Lower lobe of right lung (tissue), 2 donors: ENCODE measurements around the gene SCYGR7. TPM values are rescaled to one million over a fixed set of nuclear protein-coding genes. Genes with fewer than 3 reads are reported as not detected.

Source experiments
- ATAC-seq, 2 donors: fragments of 200-7000 bp; cut with Tn5 transposase; one replicate each; pipeline ENCODE4 v1.9.1; 2020 to 2022; ENCODE audit warnings: mild to moderate bottlenecking in 2 of 2, moderate library complexity in 2 of 2
- DNase-seq: peaks from one replicate; pipeline ENCODE4 v3.0.0-alpha.2; 2020
- H3K27ac ChIP-seq: fragments of 200-600 bp; one replicate; pipeline ENCODE4 v1.8.0; 2022
- H3K27me3 ChIP-seq: fragments of 200-600 bp; one replicate; pipeline ENCODE4 v1.8.0; 2022; ENCODE audit warnings: low read depth
- H3K36me3 ChIP-seq: fragments of 200-600 bp; one replicate; pipeline ENCODE4 v1.8.0; 2022; ENCODE audit warnings: mild to moderate bottlenecking
- H3K4me1 ChIP-seq: fragments of 200-600 bp; one replicate; pipeline ENCODE4 v1.8.0; 2022
- H3K4me3 ChIP-seq: fragments of 200-600 bp; one replicate; pipeline ENCODE4 v1.8.0; 2022; ENCODE audit warnings: mild to moderate bottlenecking
- H3K9me3 ChIP-seq: fragments of 200-600 bp; one replicate; pipeline ENCODE4 v1.8.0; 2022
- intact Hi-C: fragments of 100-400 bp; cut with DNase I; formaldehyde crosslinking; loops from one replicate; pipeline ENCODE4 v1.11.0; 2022
- long read RNA-seq: library from polyadenylated mRNA; unstranded; transcript quantifications from one replicate; pipeline ENCODE4 v2.0.0, GENCODE V29; 2021
- total RNA-seq: library from RNA; stranded (reverse); fragmentation: NEBNext Ultra II Directional; extraction: Animal tissue kit (Norgen Biotek cat#: 25700); gene quantifications from one replicate; pipeline ENCODE4 v1.2.1, GENCODE V29; 2021
- TF ChIP-seq, protein P1 (sequence below): fragments of 200-600 bp; IDR thresholded peaks from one replicate; pipeline ENCODE4 v1.8.0; 2022; ENCODE audit warnings: antibody characterized with exemption, mild to moderate bottlenecking
- donor health status: DM: no; HTN: yes; CAD: no; lungs with severe emphysema.

The SCYGR7 gene, protein sequence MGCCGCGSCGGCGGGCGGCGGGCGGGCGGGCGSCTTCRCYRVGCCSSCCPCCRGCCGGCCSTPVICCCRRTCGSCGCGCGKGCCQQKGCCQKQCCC
- not detected for total RNA-seq
- long read RNA-seq, partial matches to known transcripts = 0 of 1 reads
- long read RNA-seq, other reads (novel, unspliced or antisense) = 1 of 1 reads

DNA sequence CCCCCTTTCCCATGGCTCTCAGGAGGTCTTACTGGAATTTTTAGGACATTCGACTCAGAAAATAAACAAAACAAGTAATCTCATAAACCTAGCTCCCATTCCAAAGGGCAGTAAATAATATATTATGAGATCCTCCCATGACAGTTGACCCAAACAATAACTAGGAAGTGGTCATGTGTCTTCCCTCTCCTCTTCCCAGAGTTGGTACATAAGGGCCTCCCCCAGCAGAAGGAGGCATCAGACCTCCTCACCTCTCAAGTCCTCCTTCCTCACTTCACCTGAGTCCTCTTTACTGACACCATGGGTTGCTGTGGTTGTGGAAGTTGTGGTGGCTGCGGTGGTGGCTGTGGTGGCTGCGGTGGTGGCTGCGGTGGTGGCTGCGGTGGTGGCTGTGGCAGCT is at the start of gene SCYGR7:
Gene SCYGR7, plus strand, starts transcription at position 301 of the 400 bp plus-strand sequence. Its CDS starts 0 bp downstream, at position 301.
- Histone ChIP-seq H3K4me1 (no peaks in the 10 kb centered on the region), H3K36me3 (no peaks in the 10 kb centered on the region), H3K4me3 (no peak within 1 kb of the TSS), H3K27me3 (no peaks in the 10 kb centered on the region), H3K9me3 (no peaks in the 10 kb centered on the region), H3K27ac (no peak within 1 kb of the TSS)
- intact Hi-C loops = no loop called here
- no peak for DNase-seq
- ATAC-seq = no peak
- TF ChIP-seq, protein P1, sequence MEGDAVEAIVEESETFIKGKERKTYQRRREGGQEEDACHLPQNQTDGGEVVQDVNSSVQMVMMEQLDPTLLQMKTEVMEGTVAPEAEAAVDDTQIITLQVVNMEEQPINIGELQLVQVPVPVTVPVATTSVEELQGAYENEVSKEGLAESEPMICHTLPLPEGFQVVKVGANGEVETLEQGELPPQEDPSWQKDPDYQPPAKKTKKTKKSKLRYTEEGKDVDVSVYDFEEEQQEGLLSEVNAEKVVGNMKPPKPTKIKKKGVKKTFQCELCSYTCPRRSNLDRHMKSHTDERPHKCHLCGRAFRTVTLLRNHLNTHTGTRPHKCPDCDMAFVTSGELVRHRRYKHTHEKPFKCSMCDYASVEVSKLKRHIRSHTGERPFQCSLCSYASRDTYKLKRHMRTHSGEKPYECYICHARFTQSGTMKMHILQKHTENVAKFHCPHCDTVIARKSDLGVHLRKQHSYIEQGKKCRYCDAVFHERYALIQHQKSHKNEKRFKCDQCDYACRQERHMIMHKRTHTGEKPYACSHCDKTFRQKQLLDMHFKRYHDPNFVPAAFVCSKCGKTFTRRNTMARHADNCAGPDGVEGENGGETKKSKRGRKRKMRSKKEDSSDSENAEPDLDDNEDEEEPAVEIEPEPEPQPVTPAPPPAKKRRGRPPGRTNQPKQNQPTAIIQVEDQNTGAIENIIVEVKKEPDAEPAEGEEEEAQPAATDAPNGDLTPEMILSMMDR = no peak

DNA sequence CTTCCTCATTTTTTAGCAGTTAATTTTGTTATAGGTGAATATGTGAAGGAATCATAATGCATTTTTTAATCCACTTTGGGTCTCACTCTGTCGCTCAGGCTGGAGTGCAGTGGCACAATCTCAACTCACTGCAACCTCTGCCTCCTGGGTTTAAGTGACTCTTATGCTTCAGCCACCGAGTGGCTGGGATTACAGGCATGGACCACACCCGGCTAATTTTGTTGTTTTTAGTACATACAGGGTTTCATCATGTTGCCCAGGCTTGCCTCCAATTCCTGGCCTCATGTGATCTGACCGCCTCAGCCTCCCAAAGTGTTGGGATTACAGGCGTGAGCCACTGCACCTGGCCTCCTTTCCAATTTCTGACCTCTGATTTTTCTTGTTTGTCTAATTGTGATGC is 43.9 kb upstream of the SCYGR7 start:
- Histone ChIP-seq H3K27me3 (no peaks in the 10 kb centered on the region), H3K4me3 (no peak overlapping the region), H3K4me1 (peaks cover 6% of the 10 kb centered on the region), H3K9me3 (no peaks in the 10 kb centered on the region), H3K36me3 (no peaks in the 10 kb centered on the region), H3K27ac (no peak overlapping the region)
- ATAC-seq (peak; percentile 73), DNase-seq (peak; percentile 52)
- TF ChIP-seq, protein P1 = no peak
- intact Hi-C loops = no loop called here

DNA sequence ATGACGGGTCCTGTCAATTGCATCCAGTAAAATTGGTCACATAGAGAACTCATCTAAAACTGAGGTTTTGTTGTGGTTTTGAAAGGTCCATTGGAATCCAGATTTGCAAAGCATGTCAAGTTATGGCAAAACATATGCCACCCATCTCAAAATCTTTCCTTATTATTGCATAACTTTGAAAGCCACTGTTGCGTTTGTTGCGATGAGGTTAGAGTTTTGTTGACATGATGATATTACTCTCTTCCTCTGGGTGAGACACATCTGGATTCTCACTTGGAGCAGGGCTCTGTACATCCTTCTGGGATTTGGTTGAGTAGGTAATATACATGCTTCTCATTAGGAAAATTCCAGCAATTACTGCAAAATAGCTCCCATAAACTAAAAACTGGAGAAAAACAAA is 40.9 kb upstream of the SCYGR7 start:
- Histone ChIP-seq H3K4me3 (no peak overlapping the region), H3K27ac (no peak overlapping the region), H3K9me3 (no peaks in the 10 kb centered on the region), H3K27me3 (no peaks in the 10 kb centered on the region), H3K36me3 (no peaks in the 10 kb centered on the region), H3K4me1 (peaks cover 6% of the 10 kb centered on the region)
- intact Hi-C loops = no loop called here
- no peak for ATAC-seq
- TF ChIP-seq, protein P1 = no peak
- DNase-seq = no peak

DNA sequence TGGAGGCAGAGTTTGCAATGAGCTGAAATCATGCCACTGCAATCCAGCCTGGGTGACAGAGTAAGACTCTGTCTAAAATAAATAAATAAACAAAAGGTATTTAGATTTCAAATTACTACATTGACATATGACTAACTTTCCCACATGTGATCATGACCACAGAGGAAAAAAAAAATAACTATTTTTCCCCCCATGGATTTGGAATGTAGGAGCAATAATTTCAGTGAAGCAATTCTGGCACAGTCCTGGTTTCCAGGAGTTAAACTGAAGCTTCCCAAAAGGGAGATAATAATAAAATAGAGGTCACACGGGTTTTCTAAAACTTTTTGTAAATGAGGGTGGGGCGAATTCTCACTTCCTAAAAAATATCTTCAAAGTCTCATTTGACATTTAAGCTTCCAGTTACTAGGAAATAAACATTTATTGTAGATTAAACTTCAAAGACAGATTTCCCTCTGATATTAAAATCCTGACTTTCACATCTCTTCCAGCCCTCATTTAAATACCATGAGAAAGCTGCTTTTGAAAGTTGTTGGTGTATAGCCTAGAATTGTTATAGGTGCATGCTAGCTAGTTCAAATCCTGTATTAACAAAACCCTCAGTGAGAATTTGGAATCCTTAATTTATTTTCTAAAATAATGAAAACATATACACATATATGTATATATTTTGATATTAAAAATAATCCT is 31.0 kb upstream of the SCYGR7 start:
- intact Hi-C loops = no loop called here
- no peak overlapping the region for H3K27ac ChIP-seq
- TF ChIP-seq, protein P1 = no peak
- no peak overlapping the region for H3K4me3 ChIP-seq
- H3K36me3 ChIP-seq = no peaks in the 10 kb centered on the region
- ATAC-seq (no peak), DNase-seq (no peak)
- H3K27me3 ChIP-seq = no peaks in the 10 kb centered on the region
- H3K4me1 ChIP-seq = peaks cover 5% of the 10 kb centered on the region
- H3K9me3 ChIP-seq = peaks cover 1% of the 10 kb centered on the region

DNA sequence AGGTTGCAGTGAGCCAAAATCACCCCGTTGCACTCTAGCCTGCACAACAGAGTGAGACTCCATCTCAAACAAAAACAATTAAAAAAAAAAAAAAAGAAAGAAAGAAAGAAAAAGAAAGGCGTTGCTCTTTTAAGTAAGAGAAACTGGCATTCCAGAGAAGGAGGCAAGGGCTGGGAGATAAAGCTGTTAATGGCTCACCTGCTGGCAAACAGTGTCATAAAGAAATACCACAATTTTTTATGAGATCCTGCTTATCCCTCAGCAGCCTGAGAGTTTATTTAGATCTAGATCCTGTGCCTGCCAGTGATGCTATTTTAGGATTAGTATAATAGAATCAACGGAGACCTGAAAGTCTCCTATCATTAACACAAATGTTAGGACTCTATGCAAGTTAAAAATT is 26.6 kb upstream of the SCYGR7 start:
- Histone ChIP-seq H3K4me3 (no peak overlapping the region), H3K27ac (no peak overlapping the region), H3K4me1 (peaks cover 21% of the 10 kb centered on the region), H3K9me3 (peaks cover 3% of the 10 kb centered on the region), H3K36me3 (no peaks in the 10 kb centered on the region), H3K27me3 (no peaks in the 10 kb centered on the region)
- TF ChIP-seq, protein P1 = no peak
- intact Hi-C loops = no loop called here
- ATAC-seq (no peak), DNase-seq (no peak)
